Measurements from ENCODE around the gene SYNPR.
A peak's percentile ranks its signal among the peaks of the same experiment; 100 is the strongest.

SYNPR gene

GRCh38 chr3:63308072-63308471 lies 30.0 kb downstream of the SYNPR start:
- DNase-seq, result no peak

GRCh38 chr3:63309768-63310167 lies 31.7 kb downstream of the SYNPR start:
- no peak for DNase-seq

- DNase-seq, result no peak
These were observed 45.7 kb downstream of the SYNPR start for GRCh38 chr3:63323766-63324165.

- DNase-seq, result no peak
These were observed 46.5 kb downstream of the SYNPR start for GRCh38 chr3:63324621-63325020.

GRCh38 chr3:63325386-63325785 lies 47.3 kb downstream of the SYNPR start:
- DNase-seq, result no peak

GRCh38 chr3:63328365-63328764 lies 50.3 kb downstream of the SYNPR start:
- no peak for DNase-seq

GRCh38 chr3:63331520-63331919 lies 53.4 kb downstream of the SYNPR start:
- DNase-seq, result no peak

GRCh38 chr3:63333815-63334214 lies 55.7 kb downstream of the SYNPR start:
- no peak for DNase-seq

- no peak for DNase-seq
These were observed 60.2 kb downstream of the SYNPR start for GRCh38 chr3:63338351-63338750.

GRCh38 chr3:63343674-63344073 lies 65.6 kb downstream of the SYNPR start:
- peak; percentile 73 for DNase-seq

- no peak for DNase-seq
These were observed 66.6 kb downstream of the SYNPR start for GRCh38 chr3:63344661-63345060.

GRCh38 chr3:63349583-63350573 lies 71.8 kb downstream of the SYNPR start:
- peak; percentile 29 for DNase-seq

- no peak for DNase-seq
These were observed 73.3 kb downstream of the SYNPR start for GRCh38 chr3:63351159-63352007.

- DNase-seq, result no peak
These were observed 73.8 kb downstream of the SYNPR start for GRCh38 chr3:63352008-63352279.

- DNase-seq, result no peak
These were observed 75.3 kb downstream of the SYNPR start for GRCh38 chr3:63353383-63353782.

GRCh38 chr3:63354160-63354559 lies 76.1 kb downstream of the SYNPR start:
- DNase-seq, result no peak

- DNase-seq, result no peak
These were observed 77.7 kb downstream of the SYNPR start for GRCh38 chr3:63355809-63356208.

- no peak for DNase-seq
These were observed 86.4 kb downstream of the SYNPR start for GRCh38 chr3:63364495-63364894.

- no peak for DNase-seq
These were observed 86.8 kb downstream of the SYNPR start for GRCh38 chr3:63364910-63365309.

- no peak for DNase-seq
These were observed 87.6 kb downstream of the SYNPR start for GRCh38 chr3:63365671-63366070.

GRCh38 chr3:63370094-63370493 lies 92.0 kb downstream of the SYNPR start:
- DNase-seq, result no peak

GRCh38 chr3:63383040-63383439 lies 104.9 kb downstream of the SYNPR start:
- no peak for DNase-seq

- DNase-seq, result no peak
These were observed 106.3 kb downstream of the SYNPR start for GRCh38 chr3:63384382-63384781.

GRCh38 chr3:63385629-63386028 lies 107.5 kb downstream of the SYNPR start:
- DNase-seq, result no peak
